ENCODE measurements around the gene THSD4.

DNA sequence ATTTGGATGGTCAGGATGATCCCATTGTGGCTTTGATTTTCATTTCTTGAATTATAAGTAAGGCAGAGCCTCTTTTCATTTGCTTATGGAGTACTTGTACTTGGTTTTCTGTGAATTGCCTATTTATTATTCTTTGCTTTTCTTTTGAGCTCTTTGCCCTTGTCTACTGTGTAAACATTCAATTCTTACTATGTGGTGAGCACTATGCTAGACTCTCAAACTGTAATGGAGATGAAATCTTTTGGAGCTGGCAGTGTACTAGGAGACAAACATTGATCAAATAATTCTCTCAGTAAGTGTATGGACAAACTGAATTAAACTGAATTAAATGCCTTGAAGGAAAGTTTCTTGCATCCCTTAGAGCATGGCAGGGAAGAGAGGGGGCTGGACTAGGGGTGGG, 608.1 kb downstream of the THSD4 start:
- TF ChIP-seq POLR2A (IDR thresholded peaks at IDR 0.05): no peak
- no peak for TF ChIP-seq CTCF (IDR thresholded peaks at IDR 0.05)
